ENCODE data around the gene NRAS. TPM values are rescaled to one million over a fixed set of nuclear protein-coding genes. Genes with fewer than 3 reads are reported as not detected.

Gene NRAS
- total and polyA plus RNA-seq, 2 experiments from 2014 or later, result 38.7 to 70.7 TPM

DNA sequence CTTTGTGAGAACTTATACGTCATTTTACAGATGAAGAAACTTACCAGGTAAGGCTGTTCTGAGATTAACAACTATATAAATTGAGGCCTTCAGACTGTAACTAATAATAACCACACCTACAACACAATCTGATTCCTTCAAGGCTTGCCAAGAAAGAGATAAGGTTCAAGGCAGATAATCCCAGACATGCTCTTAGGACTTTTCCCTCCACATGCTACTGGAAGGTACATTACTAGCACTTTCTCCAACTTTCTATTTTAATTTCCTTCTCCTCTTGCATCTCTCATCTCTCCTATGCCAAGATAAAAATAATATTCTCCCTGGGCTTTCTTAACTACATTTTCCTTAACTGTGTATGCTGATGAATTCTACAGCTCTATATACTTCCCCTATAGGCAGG lies 18.9 kb upstream of the NRAS start:
- Histone ChIP-seq H3K9me2 (ENCODE audit: insufficient read depth) (no peaks in the 10 kb centered on the region), H3K27ac (no peak overlapping the region), H3K4me3 (no peak overlapping the region), H3K9me3 (ENCODE audit: low read depth) (no peaks in the 10 kb centered on the region), H3K9ac (no peak overlapping the region), H3K4me2 (ENCODE audit: unreplicated experiment) (no peak overlapping the region), H3K36me3 (ENCODE audit: low read depth) (peaks cover 91% of the 10 kb centered on the region), H4K20me1 (ENCODE audit: insufficient read depth) (peaks cover 17% of the 10 kb centered on the region; the same call in 1 of the 2 replicates), H3K27me3 (replicated peaks; ENCODE audit: insufficient read depth) (no peaks in the 10 kb centered on the region), H2AFZ (no peak overlapping the region), H3F3A (ENCODE audit: insufficient read depth) (0 out of 2 replicates have a peak, but pooled peaks cover 13% of the 10 kb centered on the region), H3K4me1 (ENCODE audit: insufficient read depth) (no peaks in the 10 kb centered on the region), H3K79me2 (ENCODE audit: insufficient read depth) (peaks cover 100% of the 10 kb centered on the region)
- 93 to 100% methylated on average over 1 of the region's 1 CpG for WGBS, 2 experiments (ENCODE audit: low coverage in 1 of 2, low lambda C conversion rate in 2 of 2, missing lambda C conversion rate in 2 of 2)
- in situ Hi-C loops (cut with MboI), result no loop called here
- TF ChIP-seq EZH2 (IDR thresholded peaks at IDR 0.05; ENCODE audit: insufficient read depth, poor library complexity, severe bottlenecking), result no peak
- no peak for TF ChIP-seq EZH2phosphoT487 (IDR thresholded peaks at IDR 0.05; ENCODE audit: insufficient read depth, low read depth)
- DNase-seq, result no peak

DNA sequence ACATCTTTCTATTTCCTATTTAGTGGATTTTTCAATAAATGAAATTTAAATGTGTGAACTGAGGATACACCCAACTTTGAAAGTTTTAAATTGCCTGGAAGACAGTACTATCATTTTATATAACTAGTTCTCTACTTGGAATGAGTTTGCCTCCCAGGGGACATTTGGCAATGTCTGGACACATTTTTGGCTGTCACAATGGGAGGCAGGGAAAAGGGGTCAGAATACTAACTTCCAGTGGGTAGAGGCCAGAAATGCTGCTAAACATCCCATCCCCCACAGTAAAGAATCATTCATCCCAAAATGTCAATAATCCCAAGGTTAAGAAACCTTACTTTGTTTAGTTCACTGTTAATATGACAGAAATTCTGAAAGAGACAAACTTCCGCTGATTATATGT lies 13.2 kb upstream of the NRAS start:
- TF ChIP-seq EZH2 (IDR thresholded peaks at IDR 0.05; ENCODE audit: insufficient read depth, poor library complexity, severe bottlenecking) (no peak), EZH2phosphoT487 (IDR thresholded peaks at IDR 0.05; ENCODE audit: insufficient read depth, low read depth) (no peak)
- Histone ChIP-seq H2AFZ (no peak overlapping the region), H3F3A (ENCODE audit: insufficient read depth) (peaks cover 19% of the 10 kb centered on the region), H3K9me3 (ENCODE audit: low read depth) (no peaks in the 10 kb centered on the region), H3K27ac (no peak overlapping the region), H3K4me3 (no peak overlapping the region), H3K36me3 (ENCODE audit: low read depth) (peaks cover 88% of the 10 kb centered on the region), H4K20me1 (ENCODE audit: insufficient read depth) (no peaks in the 10 kb centered on the region), H3K79me2 (ENCODE audit: insufficient read depth) (peaks cover 98% of the 10 kb centered on the region), H3K9me2 (ENCODE audit: insufficient read depth) (no peaks in the 10 kb centered on the region), H3K4me1 (ENCODE audit: insufficient read depth) (no peaks in the 10 kb centered on the region), H3K4me2 (ENCODE audit: unreplicated experiment) (no peak overlapping the region), H3K9ac (no peak overlapping the region), H3K27me3 (replicated peaks; ENCODE audit: insufficient read depth) (no peaks in the 10 kb centered on the region)
- DNase-seq, result no peak
- WGBS, 2 experiments (ENCODE audit: low coverage in 1 of 2, low lambda C conversion rate in 2 of 2, missing lambda C conversion rate in 2 of 2), result 93 to 100% methylated on average over 1 of the region's 1 CpG
- in situ Hi-C loops (cut with MboI), result no loop called here

DNA sequence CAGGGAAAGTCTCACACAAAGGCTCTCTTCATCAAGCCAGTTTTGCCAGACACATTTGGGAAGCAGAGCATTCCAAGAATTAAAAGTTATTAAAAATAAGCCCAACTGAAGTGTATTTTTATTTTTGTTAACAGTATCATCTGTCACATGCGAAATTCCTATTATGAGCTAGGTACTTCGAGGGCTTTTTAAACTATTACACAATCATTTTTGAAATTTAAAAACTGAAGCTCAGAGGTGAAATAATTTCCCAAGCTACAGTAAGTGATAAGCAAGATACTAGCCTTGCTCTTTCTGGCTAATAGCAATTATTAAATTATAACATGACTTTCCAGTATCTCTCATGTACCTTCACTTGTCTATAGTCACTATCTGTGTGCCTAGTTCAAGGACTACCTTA lies 12.0 kb upstream of the NRAS start:
- Histone ChIP-seq H3K9ac (no peak overlapping the region), H3K27ac (no peak overlapping the region), H3K4me1 (ENCODE audit: insufficient read depth) (no peaks in the 10 kb centered on the region), H4K20me1 (ENCODE audit: insufficient read depth) (no peaks in the 10 kb centered on the region), H3F3A (ENCODE audit: insufficient read depth) (peaks cover 31% of the 10 kb centered on the region), H3K4me3 (no peak overlapping the region), H2AFZ (no peak overlapping the region), H3K9me2 (ENCODE audit: insufficient read depth) (no peaks in the 10 kb centered on the region), H3K9me3 (ENCODE audit: low read depth) (no peaks in the 10 kb centered on the region), H3K36me3 (ENCODE audit: low read depth) (peaks cover 88% of the 10 kb centered on the region), H3K79me2 (ENCODE audit: insufficient read depth) (peaks cover 98% of the 10 kb centered on the region), H3K4me2 (ENCODE audit: unreplicated experiment) (no peak overlapping the region), H3K27me3 (replicated peaks; ENCODE audit: insufficient read depth) (no peaks in the 10 kb centered on the region)
- no peak for TF ChIP-seq EZH2phosphoT487 (IDR thresholded peaks at IDR 0.05; ENCODE audit: insufficient read depth, low read depth)
- TF ChIP-seq EZH2 (IDR thresholded peaks at IDR 0.05; ENCODE audit: insufficient read depth, poor library complexity, severe bottlenecking), result no peak
- in situ Hi-C loops (cut with MboI), result no loop called here
- 93 to 95% methylated on average over 2 of the region's 2 CpGs for WGBS, 2 experiments (ENCODE audit: low coverage in 1 of 2, low lambda C conversion rate in 2 of 2, missing lambda C conversion rate in 2 of 2)
- DNase-seq, result no peak

DNA sequence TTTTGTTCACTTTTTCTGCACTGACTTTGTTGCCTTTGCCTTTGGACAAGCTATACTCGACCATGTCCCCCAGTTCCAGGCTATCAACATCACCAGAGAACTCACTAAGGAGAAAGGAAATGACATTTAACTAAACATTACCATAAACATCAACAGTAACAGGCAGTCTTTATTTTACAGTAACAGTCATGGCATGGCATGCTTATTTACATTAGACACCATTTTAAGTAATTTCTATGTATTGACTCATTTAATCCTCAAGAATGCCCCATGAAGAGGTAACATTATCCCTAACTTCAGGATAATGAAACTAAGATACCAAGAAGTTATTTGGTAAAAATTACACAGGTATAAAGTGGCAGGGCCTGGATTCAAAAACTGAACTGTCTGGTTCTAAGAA lies 8.7 kb upstream of the NRAS start:
- Histone ChIP-seq H3K9ac (no peak overlapping the region), H2AFZ (no peak overlapping the region), H3K36me3 (ENCODE audit: low read depth) (peaks cover 86% of the 10 kb centered on the region), H3K79me2 (ENCODE audit: insufficient read depth) (peaks cover 88% of the 10 kb centered on the region), H3K27ac (no peak overlapping the region), H3K4me1 (ENCODE audit: insufficient read depth) (no peaks in the 10 kb centered on the region), H3F3A (ENCODE audit: insufficient read depth) (peaks cover 58% of the 10 kb centered on the region), H3K4me3 (no peak overlapping the region), H4K20me1 (ENCODE audit: insufficient read depth) (no peaks in the 10 kb centered on the region), H3K9me3 (ENCODE audit: low read depth) (no peaks in the 10 kb centered on the region), H3K9me2 (ENCODE audit: insufficient read depth) (no peaks in the 10 kb centered on the region), H3K4me2 (ENCODE audit: unreplicated experiment) (no peak overlapping the region), H3K27me3 (replicated peaks; ENCODE audit: insufficient read depth) (no peaks in the 10 kb centered on the region)
- in situ Hi-C loops (cut with MboI), result no loop called here
- DNase-seq, result no peak
- TF ChIP-seq EZH2phosphoT487 (IDR thresholded peaks at IDR 0.05; ENCODE audit: insufficient read depth, low read depth) (no peak), EZH2 (IDR thresholded peaks at IDR 0.05; ENCODE audit: insufficient read depth, poor library complexity, severe bottlenecking) (no peak)
- 92 to 95% methylated on average over 1 of the region's 1 CpG for WGBS, 2 experiments (ENCODE audit: low coverage in 1 of 2, low lambda C conversion rate in 2 of 2, missing lambda C conversion rate in 2 of 2)

DNA sequence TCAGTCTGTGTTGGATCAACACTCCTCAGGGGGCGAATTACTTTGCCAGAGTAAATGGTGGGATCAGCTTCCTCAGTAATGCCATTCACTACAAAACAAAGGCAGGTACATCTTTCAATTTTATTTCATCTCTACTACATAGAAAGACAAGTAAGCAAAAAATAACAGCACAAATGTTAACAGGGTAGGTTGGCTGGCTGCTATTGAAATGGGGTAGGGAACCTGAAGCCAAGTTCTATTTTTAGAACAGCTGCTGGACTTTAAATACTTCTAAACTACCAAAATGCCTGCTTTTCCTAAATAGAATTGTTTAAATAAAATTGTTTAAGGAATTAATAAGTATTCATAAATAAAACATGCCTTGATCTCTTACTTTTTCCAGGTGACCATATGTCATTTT lies 7.3 kb upstream of the NRAS start:
- no peaks in the 10 kb centered on the region for H3K9me3 ChIP-seq (ENCODE audit: low read depth)
- TF ChIP-seq EZH2 (IDR thresholded peaks at IDR 0.05; ENCODE audit: insufficient read depth, poor library complexity, severe bottlenecking) (no peak), EZH2phosphoT487 (IDR thresholded peaks at IDR 0.05; ENCODE audit: insufficient read depth, low read depth) (no peak)
- peak overlapping the region; percentile 7; the same call in 1 of the 2 replicates for H3K27ac ChIP-seq
- peaks cover 77% of the 10 kb centered on the region for H3K79me2 ChIP-seq (ENCODE audit: insufficient read depth)
- H2AFZ ChIP-seq, result no peak overlapping the region
- no peaks in the 10 kb centered on the region for H3K4me1 ChIP-seq (ENCODE audit: insufficient read depth)
- H3K27me3 ChIP-seq (replicated peaks; ENCODE audit: insufficient read depth), result no peaks in the 10 kb centered on the region
- DNase-seq, result no peak
- 94 to 100% methylated on average over 1 of the region's 1 CpG for WGBS, 2 experiments (ENCODE audit: low coverage in 1 of 2, low lambda C conversion rate in 2 of 2, missing lambda C conversion rate in 2 of 2)
- no peak overlapping the region for H3K4me3 ChIP-seq
- no peaks in the 10 kb centered on the region for H4K20me1 ChIP-seq (ENCODE audit: insufficient read depth)
- in situ Hi-C loops (cut with MboI), result no loop called here
- H3K9me2 ChIP-seq (ENCODE audit: insufficient read depth), result no peaks in the 10 kb centered on the region
- H3F3A ChIP-seq (ENCODE audit: insufficient read depth), result peaks cover 71% of the 10 kb centered on the region
- no peak overlapping the region for H3K9ac ChIP-seq
- peaks cover 88% of the 10 kb centered on the region for H3K36me3 ChIP-seq (ENCODE audit: low read depth)
- H3K4me2 ChIP-seq (ENCODE audit: unreplicated experiment), result no peak overlapping the region

Data from GM23248 (cell line).